Measurements from ENCODE around the gene CGRRF1.

Gene CGRRF1, protein sequence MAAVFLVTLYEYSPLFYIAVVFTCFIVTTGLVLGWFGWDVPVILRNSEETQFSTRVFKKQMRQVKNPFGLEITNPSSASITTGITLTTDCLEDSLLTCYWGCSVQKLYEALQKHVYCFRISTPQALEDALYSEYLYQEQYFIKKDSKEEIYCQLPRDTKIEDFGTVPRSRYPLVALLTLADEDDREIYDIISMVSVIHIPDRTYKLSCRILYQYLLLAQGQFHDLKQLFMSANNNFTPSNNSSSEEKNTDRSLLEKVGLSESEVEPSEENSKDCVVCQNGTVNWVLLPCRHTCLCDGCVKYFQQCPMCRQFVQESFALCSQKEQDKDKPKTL

DNA sequence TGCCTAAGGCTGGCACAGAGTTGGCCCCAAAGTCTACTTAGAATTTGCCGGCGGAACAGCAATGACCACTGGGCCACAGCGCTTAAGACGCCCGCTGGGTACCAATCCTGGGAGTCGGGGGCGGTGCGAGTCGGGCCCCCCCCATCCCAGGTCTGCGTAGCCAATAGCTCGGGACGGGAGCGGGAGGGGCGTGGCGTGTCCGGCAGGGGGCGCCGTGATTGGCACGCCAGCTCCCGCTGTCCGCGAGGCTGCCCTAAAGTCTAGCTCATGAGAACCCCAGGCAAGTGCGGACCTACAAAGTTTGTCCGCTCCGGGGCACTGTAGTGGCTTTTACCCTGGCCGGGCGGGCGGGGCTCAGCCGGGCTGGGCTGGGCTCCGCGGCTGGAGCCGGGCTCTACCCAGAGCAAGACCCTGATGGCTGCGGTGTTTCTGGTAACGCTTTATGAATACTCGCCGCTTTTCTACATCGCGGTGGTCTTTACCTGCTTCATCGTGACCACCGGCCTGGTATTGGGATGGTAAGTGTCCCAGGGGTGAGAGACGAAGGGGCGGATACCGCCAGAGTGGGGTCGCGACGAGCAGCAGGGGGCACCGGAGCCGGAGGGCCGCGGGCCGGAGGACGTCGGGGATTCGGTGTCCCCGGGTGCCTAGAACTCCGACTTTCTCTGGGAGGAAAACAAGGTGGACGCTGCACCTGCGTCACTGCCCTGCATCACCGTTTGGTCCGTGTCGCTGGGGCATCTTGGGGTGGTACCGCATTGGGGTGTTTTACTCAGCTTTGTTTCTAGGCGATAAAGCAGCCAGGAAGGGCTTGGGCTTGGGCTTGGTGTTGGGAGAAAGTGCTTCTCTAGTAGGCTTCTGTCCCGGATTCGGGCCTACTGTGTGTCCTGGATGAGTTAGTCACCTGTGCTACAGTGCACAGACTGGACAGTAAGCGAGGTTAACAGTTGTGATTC, at the start of gene CGRRF1:
CGRRF1 (plus strand) TSS at position 361 of the 956 bp plus-strand sequence; CDS start at position 415, 54 bp downstream.
- peak; percentile 79 for DNase-seq

DNA sequence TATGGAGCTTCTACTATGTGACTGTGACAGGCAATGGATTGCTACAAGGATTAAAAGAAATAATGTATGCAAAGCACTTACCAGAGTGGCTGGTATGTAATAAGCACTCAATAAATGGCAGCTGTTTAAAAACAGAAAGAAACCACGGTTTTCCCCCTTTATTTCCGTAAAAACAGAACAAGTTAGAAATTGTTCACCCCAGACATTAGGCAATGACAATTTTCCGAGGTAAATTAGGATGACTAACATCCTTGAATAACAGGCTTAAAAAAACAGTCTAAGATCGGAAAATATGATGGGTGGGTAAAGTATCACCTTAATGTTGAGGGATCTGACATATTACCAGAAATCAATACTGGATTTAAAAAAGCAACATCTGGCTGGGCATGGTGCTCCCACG, 47.7 kb upstream of the CGRRF1 start:
- no peak for DNase-seq

- DNase-seq, result no peak
Observed at GRCh38 chr14:54465654-54466053, 44.1 kb upstream of the CGRRF1 start.

DNA sequence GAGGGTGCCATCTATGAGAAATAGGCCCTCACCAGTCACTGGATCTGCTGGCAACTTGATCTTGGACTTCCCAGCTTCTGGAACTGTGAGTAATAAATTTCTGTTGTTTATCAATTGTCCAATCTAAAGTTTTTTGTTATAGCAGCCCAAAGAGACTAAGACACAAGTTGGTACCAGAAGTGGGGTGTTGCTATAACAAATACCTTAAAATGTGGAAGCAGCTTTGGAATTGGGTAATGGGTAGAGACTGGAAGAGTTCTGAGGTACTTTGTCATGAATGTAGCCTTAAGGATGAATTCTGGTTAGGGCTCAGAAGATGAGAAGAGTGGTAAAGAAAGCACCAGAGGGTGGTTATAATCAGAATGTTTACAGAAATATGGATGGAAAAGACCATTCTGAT, 42.4 kb upstream of the CGRRF1 start:
- no peak for DNase-seq

- no peak for DNase-seq
Observed at GRCh38 chr14:54470701-54471100, 39.0 kb upstream of the CGRRF1 start.

- no peak for DNase-seq
Observed at GRCh38 chr14:54471641-54472040, 38.1 kb upstream of the CGRRF1 start.

GRCh38 chr14:54472315-54472714, 37.4 kb upstream of the CGRRF1 start:
- no peak for DNase-seq

- DNase-seq, result no peak
Observed at GRCh38 chr14:54474232-54474793, 35.4 kb upstream of the CGRRF1 start.

DNA sequence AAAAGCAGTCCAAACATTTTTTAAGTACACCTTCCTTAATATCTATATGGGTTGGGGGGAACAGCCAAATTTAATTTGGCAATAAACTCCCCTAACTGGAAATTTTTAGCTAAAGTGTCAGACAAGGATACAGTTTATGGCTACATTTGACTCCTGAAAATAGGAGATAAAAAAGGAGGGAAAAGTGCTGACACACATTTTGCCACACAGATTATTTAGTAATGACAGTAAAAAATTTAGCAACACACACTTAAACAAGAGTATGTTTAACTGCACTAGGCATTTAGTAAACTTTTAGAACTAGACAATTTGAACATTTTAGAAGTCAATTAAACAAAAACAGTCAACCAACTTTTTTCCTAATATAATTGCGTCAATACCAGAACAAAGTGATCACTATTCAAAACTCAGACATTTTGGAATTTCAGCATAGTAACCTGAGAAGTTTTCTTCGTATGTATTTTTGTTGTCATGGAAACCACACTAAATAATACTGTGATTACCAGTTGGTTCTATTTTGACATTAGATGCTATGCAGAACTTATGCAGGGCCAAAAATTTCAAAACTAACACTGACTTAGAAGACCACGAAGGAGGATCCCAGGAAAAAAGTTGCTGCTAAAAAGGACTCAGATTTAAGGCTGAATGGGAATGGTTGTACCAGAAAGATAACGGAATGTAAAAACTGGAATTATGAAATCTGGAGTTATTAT, 34.4 kb upstream of the CGRRF1 start:
- DNase-seq, result no peak

- DNase-seq, result no peak
Observed at GRCh38 chr14:54475911-54476310, 33.8 kb upstream of the CGRRF1 start.

DNA sequence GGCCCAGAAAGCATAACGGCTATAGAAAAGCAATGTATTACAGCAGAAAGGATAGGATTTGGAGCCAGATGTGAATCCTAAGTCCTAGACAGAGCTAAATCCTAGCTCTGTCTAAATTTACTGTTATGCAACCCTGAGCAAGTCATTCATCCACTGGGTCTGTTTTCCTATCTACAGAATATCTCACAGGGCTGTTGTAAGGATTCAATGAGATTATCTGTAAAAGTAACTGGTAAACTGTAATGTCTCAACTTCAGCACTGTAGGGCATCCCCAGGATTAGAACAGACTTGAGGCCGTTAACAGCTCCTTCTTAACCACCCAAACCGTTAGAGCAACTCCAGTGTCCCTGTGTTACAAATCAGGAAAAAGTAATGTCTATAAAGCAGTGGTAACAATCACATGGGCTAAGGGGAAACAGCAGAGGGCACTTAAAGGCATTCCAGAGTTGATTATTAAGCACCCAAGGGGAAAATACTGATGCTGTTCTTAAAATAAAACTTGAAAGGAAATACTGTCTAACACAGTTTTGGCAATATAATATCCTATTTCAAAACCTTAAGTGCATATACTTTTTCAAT, 31.0 kb upstream of the CGRRF1 start:
- DNase-seq, result no peak

DNA sequence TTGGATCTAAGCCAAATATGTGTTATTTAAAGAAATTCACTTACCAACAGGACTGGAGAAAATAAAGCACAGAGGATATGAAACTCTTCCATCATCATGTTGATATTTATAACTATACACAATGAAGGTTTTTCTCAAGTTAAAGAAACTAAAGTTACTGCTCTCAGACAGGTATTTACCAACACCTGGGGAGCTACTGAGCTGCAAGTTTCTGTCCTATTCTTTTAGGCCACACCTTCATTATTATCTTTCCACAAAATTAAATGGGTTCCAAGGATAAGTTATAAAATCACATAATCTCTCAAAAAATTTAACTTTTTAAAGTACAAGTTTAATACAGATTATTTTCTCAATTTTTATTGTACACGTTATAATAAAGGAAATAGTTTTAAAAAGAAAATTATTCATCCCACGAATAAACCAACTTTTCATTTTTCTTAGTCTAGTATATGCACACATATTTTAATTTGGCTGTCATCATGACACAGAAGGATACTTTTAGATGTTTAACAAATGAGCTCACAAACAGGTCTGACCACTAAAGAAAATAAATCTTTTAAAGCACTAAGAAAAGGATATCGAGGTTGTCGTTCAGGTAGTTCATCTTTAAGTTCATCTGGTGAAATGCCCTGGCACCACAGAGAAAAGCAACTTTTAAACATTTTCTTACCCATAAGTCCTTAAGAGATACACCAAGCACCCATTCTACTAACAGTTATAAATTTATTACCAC, 28.7 kb upstream of the CGRRF1 start:
- no peak for DNase-seq

- no peak for DNase-seq
Observed at GRCh38 chr14:54481695-54482094, 28.0 kb upstream of the CGRRF1 start.

GRCh38 chr14:54483073-54483745, 26.5 kb upstream of the CGRRF1 start:
- no peak for DNase-seq

DNA sequence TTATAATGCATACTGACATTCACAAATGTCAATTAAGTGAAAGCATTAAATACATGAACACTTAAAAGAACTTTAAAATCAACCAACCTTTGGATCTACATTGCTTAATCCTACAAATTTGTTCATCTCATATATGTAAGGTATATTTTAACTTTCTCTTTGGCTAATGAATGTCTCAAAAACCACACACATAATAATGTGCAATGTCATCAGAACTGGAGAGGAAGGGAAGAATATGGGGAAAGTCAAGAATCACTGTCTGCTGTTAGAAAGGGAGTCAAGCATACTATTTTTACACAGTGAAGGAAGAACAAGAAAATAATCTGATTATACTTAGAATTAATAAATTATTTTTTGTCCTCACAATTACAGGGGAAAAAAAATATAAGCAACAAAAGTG, 25.9 kb upstream of the CGRRF1 start:
- DNase-seq, result no peak

- DNase-seq, result no peak
Observed at GRCh38 chr14:54486685-54487084, 23.0 kb upstream of the CGRRF1 start.

DNA sequence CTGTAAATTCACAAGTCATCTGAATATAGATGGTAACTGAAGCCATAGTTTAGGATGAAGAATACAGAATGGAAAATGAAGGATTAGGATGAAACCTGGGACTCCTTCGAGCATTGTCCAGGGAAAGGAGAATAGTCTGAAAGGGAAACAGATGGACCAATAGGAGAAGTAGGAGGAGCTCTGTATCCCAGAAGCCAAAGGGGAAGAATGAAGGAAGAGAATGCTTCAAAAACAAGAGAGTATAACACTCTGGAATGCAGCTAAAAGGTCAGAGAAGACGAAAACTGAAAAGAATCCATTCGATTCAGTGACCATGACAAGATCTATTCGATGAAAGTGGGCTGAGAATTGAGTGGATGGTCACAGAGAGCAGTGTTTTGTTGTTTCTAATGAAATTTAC, 21.9 kb upstream of the CGRRF1 start:
- no peak for DNase-seq

- DNase-seq, result no peak
Observed at GRCh38 chr14:54488318-54488645, 21.4 kb upstream of the CGRRF1 start.

GRCh38 chr14:54488646-54489317, 20.9 kb upstream of the CGRRF1 start, which contains the start of gene GMFB:
Gene GMFB (minus strand): TSS chr14:54488980. CDS start chr14:54488927, 53 bp downstream.
- peak; percentile 30 for DNase-seq

DNA sequence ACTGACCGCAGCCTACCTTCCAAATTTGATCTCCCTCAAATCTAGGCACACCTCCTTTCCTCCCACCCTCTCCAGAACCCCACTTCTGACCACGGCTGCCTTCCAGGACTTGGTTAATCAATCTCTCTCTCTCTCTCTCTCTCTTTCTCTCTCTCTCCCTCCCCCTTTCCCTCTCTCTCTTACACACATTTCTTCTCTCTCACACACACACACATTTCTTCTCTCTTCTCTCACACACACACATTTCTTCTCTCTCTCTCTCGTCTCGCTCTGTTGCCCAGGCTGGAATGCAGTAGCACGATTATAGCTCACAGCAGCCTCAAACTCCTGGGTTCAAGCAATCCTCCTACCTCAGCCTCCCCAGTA, 20.4 kb upstream of the CGRRF1 start:
- no peak for DNase-seq

Measured in GOT3 (cell line).